NCI-H2171 (cell line): ENCODE data around the gene PLEKHO2.
"Not testable (repeated sequence)": the region's sequence is repeated elsewhere in the genome, so short reads cannot be mapped to it uniquely, and the experiment has no call there.

ENCODE experiments used
- DNase-seq: peaks from one replicate; lab custom pipeline; 2025; lab: John Stamatoyannopoulos, UW

PLEKHO2 gene, protein sequence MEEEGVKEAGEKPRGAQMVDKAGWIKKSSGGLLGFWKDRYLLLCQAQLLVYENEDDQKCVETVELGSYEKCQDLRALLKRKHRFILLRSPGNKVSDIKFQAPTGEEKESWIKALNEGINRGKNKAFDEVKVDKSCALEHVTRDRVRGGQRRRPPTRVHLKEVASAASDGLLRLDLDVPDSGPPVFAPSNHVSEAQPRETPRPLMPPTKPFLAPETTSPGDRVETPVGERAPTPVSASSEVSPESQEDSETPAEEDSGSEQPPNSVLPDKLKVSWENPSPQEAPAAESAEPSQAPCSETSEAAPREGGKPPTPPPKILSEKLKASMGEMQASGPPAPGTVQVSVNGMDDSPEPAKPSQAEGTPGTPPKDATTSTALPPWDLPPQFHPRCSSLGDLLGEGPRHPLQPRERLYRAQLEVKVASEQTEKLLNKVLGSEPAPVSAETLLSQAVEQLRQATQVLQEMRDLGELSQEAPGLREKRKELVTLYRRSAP

DNA sequence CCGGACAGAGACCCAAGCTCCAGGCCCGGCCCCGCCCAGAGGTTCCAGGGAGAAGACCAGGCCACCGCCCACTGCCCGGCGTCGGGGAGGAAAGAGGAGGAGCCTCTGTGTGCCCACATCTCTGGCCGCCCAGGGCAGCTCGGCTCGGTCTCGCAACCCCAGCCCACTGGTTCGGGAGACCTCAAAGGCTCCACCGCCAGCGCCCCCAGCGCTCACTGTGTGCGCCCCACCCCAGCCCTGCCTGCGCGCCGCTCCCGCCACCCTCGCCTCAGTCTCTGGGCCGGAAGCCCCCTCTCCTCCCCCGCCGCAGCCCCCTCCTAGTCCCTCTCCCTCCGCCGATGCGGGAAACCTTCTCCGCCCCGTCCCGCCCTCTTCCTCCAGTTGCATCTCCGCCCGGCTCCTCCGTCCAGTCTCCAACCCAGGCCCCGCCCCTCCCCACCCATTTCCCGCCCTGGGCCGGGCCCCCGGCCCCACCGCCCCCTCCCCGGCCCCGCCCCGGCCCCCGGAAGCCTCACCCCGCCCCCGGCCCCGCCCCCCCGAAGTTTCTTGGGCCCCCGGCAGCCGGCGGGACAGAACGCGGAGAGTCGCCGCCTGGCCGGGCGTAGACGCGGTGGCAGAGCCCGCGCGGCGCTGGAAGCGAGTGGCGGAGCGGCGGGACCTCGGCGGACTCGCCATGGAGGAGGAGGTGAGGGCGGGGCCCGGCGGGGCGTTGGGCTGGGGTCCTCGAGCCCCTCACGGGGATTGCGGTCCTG lies at the start of gene PLEKHO2:
Gene PLEKHO2, plus strand, starts transcription at position 572 of the 752 bp plus-strand sequence. Its CDS starts 102 bp downstream, at position 674.
- DNase-seq = peak; percentile 93

DNA sequence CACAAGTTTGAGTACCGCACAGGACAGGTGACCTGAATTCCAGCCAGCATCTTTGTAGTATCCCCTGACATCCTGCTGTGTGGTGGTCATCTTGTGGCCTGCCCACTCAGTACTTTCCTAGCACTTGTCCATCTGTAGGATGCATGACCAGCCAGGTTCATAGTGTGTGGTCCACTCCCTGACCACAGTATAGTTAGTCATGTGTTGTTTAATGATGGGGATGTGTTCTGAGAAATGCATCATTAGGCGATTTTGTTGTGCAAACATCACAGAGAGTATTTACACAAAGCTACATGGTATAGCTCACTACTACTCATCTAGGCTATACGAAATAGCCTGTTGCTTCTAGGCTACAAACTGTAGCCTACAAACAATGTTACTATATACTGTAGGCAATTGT lies 49.4 kb upstream of the PLEKHO2 start:
- no peak for DNase-seq

DNA sequence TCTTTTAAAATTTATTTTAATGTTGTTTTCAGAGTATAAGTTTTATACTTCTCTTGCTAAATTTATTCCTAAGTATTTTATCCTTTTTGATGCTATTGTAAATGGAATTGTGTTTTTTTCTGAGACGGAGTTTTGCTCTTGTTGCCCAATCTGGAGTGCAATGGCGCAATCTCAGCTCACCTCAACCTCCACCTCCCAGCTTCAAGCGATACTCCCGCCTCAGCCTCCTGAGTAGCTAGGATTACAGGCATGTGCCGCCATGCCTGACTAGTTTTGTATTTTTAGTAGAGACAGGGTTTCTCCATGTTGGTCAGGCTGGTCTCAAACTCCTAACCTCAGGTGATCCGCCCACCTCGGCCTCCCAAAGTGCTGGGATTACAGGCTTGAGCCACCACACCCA lies 46.4 kb upstream of the PLEKHO2 start:
- DNase-seq = not testable (repeated sequence)

DNA sequence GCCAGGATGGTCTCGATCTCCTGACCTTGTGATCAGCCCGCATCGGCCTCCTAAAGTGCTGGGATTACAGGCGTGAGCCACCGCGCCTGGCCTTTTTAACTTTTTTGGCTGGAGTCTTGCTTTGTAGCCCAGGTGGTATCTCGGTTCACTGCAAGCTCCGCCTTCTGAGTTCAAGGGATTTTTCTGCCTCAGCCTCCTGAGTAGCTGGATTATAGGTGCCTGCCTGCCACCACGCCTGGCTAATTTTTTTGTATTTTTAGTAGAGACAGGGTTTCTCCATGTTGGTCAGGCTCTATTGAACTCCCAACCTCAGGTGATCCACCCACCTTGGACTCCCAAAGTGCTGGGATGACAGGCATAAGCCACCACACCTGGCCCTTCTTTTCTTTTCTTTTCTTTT lies 45.8 kb upstream of the PLEKHO2 start:
- DNase-seq = not testable (repeated sequence)

DNA sequence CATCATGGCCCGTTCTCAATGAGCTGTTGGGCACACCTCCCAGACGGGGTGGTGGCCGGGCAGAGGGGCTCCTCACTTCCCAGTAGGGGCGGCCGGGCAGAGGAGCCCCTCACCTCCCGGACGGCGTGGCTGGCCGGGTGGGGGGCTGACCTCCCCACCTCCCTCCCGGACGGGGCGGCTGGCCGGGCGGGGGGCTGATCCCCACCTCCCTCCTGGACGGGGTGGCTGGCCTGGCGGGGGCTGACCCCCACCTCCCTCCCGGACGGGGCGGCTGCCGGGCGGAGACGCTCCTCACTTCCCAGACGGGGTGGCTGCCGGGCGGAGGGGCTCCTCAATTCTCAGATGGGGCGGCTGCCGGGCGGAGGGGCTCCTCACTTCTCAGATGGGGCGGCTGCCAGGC lies 42.8 kb upstream of the PLEKHO2 start:
- not testable (repeated sequence) for DNase-seq

DNA sequence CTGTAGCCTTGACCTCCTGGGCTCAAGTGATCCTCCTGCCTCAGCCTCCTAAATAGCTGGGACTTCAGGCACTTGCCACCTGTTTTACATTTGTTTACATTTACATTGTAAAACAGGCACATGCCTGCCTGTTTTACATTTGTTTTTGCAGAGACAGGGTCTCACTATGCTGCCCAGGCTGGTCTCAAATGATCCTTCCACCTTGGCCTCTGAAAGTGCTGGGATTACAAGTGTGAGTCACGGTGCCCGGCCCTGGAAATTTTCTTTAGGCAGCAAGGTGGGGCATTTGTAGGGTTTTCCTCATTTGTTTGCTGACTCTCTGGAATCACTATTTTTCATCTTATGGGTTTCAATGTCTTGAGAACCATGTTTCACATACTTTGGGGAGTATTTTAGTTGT lies 41.2 kb upstream of the PLEKHO2 start:
- no peak for DNase-seq

DNA sequence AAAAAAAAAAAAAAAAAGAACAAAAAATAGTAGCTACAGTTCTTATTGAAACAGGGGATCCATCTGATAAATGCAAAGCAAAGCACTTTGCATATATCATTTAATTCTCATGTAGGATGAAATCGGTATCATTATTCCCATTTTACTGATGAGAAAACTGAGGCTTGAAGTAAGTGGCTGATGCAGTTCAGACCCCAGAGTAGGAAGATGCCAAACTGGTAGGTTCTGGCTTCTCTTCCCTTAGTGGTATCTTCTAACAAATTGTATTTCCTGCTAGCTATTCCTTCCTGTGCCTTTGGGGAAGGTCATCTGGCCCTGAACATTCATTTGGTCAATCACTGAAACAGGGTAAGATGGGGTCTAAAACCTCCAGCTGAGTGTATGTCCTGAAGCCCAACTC lies 38.2 kb upstream of the PLEKHO2 start:
- DNase-seq = no peak

DNA sequence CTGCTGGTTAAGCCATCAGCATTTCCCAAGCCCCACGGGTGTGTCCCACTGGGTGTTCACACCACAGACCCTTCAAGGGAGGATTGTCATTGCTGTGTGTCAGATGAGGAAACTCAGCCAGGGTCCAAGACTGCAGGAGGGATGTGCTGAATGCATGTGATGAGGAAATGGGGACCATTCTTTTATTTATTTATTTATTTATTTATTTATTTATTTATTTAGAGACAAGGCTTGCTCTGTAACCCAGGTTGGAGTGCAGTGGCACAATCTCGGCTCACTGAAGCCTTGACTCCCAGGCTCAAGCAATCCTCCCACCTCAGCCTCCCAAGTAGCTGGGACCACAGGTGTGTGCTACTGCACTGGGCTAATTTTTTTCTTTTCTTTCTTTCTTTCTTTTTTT lies 37.1 kb upstream of the PLEKHO2 start:
- DNase-seq = no peak

DNA sequence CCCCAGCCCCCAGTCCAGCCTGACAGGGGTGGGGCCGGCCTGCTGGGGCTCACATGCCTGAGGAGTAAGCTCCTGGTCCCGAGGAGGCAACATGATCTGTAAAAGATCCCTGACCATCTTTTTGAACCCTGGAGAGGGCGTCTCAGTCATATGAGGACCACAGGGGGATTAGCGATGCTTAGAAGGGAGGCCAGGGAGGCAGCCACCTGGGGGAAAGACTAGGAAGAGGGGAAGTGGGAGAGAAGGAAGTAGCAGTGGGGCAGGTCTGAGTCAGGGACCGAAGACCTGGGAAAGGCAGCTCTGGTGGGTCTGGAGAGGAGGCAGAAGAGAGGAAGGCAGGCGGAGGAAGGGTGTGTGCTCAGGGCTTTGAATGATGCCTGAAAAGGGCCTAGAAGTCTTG lies 35.2 kb upstream of the PLEKHO2 start:
- no peak for DNase-seq

DNA sequence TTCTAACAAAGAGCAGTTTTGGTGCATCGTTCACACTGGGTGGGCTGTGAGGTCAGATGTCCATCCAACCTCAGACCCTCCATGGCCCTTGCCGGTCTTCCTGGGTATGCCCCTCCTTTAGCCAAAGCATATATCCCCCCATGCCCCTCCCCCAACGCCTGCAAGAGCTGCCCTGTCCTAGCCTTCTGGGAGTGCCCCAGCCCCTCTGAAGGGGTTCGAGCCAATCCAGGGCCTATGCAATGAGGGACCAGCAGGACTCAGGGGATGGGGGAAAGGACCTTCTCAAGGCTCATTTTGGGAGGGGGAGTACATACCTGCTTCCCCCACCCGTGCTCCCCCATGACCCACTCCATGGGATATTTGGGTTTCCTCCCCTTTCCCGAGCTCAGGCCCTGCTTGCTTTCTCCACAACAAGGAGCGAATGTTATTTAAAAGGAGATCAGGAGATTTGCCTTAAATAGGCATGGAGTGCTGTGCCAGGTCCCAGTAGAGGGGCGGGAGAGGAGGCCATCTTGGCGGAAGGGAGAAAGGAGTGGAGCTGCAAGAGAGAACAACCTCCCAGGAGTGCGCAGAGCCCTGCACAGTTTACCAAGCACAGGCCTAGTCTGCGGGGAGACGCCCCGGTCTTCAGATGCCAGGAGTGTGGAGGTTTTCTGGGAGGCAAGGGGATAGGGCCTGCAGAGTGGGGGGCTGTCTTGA lies 34.5 kb upstream of the PLEKHO2 start:
- no peak for DNase-seq

DNA sequence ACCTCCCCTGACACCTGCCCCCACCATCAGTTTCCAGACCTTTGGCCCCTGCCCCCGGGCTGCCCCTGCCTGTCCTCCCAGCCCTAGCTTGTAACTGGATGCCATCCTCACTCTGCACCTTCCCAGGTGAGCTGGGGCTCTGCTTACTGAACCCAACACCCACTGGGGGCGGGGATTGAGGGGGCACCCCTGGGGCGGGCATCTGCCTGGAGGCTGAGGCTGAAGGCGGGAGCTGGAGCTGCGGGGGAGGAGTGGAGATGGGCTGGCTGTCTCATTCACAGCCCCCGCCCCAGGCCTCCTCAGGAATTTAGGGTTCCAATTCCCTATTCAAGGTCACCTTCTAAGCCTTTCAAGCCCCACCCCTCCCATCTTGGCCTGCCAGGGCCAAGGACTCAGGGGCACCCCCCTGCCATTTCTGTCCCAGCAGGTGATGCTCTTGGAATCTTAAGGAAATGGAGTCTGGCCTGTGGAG lies 33.9 kb upstream of the PLEKHO2 start:
- no peak for DNase-seq

DNA sequence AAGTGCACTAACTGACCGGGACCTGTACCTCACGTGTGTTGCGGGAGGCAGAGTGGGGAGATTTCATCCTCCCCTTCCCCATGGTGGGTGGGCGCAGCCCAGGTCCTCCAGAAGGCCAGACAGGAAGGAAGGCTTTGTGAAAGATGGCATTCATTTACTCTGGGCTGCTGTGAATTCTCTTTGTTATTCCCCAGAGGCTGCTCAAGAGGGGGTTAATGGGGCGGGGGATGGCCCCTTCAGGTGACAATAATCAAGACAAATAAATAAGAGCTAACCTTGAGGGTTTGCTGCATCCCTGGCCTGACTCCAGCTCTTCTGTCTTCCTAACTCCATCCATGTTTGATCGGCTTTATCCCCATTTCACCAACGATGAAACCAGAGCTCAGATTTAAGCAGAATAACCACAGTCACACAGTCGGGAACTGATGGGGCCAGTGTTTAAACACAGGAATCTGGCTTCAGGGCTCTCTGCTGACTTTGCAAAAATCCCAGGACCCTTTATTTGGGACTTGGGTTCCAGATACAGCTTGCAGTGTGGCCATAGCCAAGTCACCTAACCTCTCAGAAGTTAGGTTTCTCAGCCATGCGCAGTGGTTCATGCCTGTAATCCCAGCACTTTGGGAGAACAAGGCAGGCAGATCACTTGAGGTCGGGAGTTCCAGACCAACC lies 32.8 kb upstream of the PLEKHO2 start:
- DNase-seq = no peak

DNA sequence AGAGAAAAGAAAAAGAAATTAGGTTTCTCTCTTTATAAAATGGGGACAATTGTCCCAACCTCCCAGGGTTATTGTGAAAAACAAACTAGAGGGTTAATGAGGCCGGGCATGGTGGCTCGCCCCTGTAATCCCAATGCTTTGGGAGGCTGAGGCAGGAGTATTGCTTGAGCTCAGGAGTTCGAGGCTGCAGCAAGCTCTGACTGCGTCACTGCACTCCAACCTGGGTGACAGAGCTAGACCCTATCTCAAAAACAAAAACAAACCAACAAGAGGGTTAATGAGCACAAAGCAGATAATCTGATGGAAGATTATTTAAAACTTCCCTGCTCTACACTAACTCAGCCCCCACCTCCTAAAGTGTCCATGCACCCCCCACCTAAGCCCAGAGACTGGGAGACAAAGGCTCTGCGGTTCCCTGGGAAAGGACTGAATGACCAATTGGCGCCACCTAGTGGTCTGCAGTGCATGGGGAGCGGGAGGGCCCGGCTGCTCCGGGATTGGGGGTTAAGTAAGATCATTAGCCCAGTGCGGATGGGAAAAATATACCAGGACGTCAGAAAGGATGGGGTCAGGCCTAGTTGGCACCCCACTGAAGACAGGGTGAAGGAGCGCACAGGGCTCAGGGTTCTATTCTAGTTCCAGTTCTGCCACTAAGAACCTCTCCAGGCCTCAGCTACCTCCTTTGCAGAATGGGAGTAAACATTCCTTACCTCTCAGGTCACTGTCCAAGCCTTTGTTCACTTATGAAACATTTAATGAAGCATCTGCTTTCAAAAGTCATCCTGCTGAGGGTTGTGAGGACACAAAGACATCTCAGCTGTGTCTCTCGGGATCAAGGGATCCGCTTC lies 31.8 kb upstream of the PLEKHO2 start:
- peak; percentile 46 for DNase-seq

DNA sequence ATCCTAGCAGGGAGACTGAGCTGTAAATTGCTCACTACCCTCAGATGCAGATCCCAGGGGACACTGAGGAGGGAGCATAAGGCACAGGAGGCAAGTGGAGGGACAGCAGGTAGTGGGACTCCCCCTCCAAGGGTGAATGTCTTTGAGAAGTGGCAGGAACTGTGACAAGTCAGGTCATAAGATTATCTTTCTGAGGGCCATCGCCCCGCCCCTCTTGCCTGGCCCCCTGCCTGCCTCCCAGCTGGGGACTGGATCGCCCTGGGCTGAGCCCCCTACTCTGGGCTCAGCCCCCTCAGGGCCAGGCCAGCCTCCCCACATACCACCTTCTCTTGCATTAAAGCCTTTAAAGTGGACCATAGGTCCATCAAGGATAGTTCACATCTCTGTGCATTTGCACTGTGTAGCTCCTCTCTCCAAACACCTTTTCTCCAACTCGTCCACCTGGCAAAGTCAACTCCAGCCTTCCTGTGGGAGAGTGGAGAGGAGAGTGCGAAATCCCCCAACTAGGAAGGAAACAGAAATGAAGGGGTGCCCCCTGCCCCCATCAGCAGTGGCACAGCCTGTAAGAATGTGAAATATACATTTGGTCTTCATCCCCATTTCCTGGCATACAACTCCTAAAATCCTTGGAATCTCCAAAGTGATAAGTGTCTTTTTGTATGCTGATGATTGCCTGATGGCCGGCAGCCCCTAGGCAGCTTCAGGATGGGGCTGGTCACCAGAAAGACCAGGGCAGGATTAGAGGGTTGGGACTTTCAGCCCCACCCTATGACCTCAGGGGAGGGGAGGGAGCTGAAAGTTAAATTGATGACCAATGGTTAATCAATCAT lies 31.0 kb upstream of the PLEKHO2 start:
- DNase-seq = no peak

DNA sequence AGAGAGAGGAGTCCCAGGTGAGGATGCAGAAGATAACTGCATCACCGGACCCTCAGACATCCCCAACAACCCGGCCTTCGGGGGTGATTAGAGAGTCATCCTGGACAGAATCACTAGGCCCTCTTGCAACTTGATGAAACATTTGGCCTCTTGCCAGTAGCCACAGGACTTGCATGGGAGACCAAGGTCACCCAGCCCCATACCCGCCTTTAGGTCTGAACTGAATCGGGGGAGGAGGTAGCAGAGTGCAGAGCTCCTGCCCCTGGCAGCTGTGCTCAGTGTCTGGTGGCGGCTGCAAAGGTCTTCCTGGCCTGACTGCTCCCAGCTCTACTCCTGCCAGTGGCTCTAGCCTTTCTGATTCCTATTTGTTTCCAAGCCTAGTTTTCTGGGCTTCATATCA lies 28.6 kb upstream of the PLEKHO2 start:
- DNase-seq = no peak

DNA sequence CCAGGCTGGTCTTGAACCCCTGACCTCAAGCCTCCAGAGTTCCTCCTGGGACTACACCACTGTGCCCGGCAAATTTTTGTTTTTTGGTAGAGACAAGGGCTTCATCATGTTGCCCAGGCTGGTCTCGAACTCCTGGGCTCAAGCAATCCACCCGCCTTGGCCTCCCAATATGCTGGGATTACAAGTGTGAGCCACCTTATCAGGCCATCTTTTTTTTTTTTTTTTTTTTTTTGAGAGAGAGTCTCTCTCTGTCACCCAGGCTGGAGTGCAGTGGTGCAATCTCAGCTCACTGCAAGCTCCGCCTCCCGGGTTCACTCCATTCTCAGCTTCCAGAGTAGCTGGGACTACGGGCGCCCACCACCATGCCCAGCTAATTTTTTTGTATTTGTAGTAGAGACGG lies 27.4 kb upstream of the PLEKHO2 start:
- not testable (repeated sequence) for DNase-seq

DNA sequence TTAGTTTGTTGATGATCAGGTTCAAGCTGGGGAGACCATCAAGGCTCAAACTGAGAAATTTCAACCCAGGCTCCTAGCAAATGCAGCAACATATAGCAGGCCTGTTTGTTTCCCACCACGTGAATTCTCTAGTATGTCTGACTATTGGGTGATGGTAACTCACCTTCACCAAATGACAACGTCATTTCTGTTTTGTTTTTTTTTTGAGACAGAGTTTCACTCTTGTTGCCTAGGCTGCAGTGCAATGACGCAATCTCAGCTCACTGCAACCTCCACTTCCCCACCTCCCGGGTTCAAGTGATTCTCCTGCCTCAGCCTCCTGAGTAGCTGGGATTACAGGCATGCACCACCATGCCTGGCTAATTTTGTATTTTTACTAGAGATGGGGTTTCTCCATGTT lies 26.8 kb upstream of the PLEKHO2 start:
- DNase-seq = not testable (repeated sequence)

DNA sequence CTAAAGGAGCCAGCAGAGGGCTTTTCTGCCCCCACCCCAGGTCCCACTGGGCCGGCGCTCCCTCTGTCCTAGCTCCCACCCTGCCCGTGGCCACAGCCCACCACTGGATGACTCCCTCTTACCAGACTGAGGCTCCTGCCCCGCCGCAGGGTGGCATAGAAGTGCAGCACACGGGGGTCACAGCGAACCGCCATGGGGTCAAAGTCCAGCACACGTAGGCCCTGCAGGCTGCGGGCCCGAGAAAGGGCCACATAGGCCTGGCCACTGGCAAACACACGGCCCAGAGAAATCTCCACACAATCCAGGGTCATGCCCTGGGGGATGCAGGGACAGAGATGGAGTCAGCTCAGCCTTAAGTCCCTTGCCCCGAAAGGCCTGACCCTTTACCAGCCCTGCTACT lies 25.3 kb upstream of the PLEKHO2 start:
- DNase-seq = no peak

DNA sequence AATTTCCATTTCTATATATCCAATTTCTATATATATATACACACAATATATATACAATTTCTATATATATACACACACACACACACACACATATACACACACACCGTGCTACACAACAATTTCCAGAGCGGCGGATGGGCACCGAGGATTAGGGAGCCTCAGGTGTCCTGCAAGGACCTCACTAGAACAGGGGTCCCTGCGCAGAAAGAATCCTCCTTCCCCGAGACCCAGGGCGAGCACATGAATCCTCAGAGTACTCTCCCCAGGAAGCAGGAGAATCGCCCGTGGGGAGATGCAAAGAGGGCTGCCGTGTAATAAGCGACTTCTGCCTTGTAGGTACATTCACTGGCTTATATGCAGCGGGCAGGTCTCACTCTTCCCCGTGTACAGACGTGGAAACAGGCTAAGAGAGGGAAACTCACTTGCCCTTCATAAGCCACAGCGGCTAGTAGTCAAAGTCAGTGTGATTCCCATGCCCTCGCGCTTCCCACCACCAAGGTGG lies 16.7 kb upstream of the PLEKHO2 start:
- no peak for DNase-seq
